ENCODE results near the gene CCSER2.

The CCSER2 gene

GRCh38 chr10:84329986-84330651 is 1.7 kb downstream of the CCSER2 start:
- H3K4me3 ChIP-seq (replicated peaks; ENCODE audit: low read depth, low read length): peak overlapping the region; percentile 65; the same call in 1 of the 2 replicates
- TF ChIP-seq CTCF (IDR thresholded peaks at IDR 0.05; ENCODE audit: low read depth, low read length, missing control alignments): no peak
- no peak for DNase-seq (ENCODE audit: extremely low read depth, low read depth)

- TF ChIP-seq CTCF (IDR thresholded peaks at IDR 0.05; ENCODE audit: low read depth, low read length, missing control alignments): no peak
Observed at GRCh38 chr10:84331091-84331490, 2.7 kb downstream of the CCSER2 start.

GRCh38 chr10:84333864-84334451 is 5.6 kb downstream of the CCSER2 start:
- H3K4me3 ChIP-seq (replicated peaks; ENCODE audit: low read depth, low read length): no peak overlapping the region
- no peak for TF ChIP-seq CTCF (IDR thresholded peaks at IDR 0.05; ENCODE audit: low read depth, low read length, missing control alignments)
- DNase-seq (ENCODE audit: extremely low read depth, low read depth): no peak

More at GRCh38 chr10:84331091-84331490, 2.7 kb downstream of the CCSER2 start:
- no peak overlapping the region for H3K4me3 ChIP-seq (replicated peaks; ENCODE audit: low read depth, low read length)
- no peak for DNase-seq (ENCODE audit: extremely low read depth, low read depth)

- TF ChIP-seq CTCF (IDR thresholded peaks at IDR 0.05; ENCODE audit: low read depth, low read length, missing control alignments): no peak
- H3K4me3 ChIP-seq (replicated peaks; ENCODE audit: low read depth, low read length): no peak overlapping the region
- no peak for DNase-seq (ENCODE audit: extremely low read depth, low read depth)
Observed at GRCh38 chr10:84334811-84335210, 6.4 kb downstream of the CCSER2 start.

- TF ChIP-seq CTCF (IDR thresholded peaks at IDR 0.05; ENCODE audit: low read depth, low read length, missing control alignments): no peak
- H3K4me3 ChIP-seq (replicated peaks; ENCODE audit: low read depth, low read length): no peak overlapping the region
- DNase-seq (ENCODE audit: extremely low read depth, low read depth): no peak
Observed at GRCh38 chr10:84335516-84335915, 7.1 kb downstream of the CCSER2 start.

- H3K4me3 ChIP-seq (replicated peaks; ENCODE audit: low read depth, low read length): no peak overlapping the region
- no peak for DNase-seq (ENCODE audit: extremely low read depth, low read depth)
- TF ChIP-seq CTCF (IDR thresholded peaks at IDR 0.05; ENCODE audit: low read depth, low read length, missing control alignments): no peak
Observed at GRCh38 chr10:84336406-84337090, 8.2 kb downstream of the CCSER2 start.

Data from HFF-Myc (cell line).